Ishikawa (cell line): ENCODE measurements around the gene PDLIM1.

Experiments used
- CEBPB ChIP-seq: IDR thresholded peaks from 2 replicates; pipeline ENCODE4 v1.6.1; 2012
- CREB1 ChIP-seq: IDR thresholded peaks from 2 replicates; pipeline ENCODE4 v1.6.1; 2012; ENCODE audit warnings: low read depth
- EGR1 ChIP-seq: IDR thresholded peaks from 2 replicates; pipeline ENCODE4 v1.6.1; 2012
- EP300 ChIP-seq: IDR thresholded peaks from 2 replicates; pipeline ENCODE4 v1.6.1; 2012; ENCODE audit warnings: borderline replicate concordance
- FOXM1 ChIP-seq: IDR thresholded peaks from 2 replicates; pipeline ENCODE4 v1.6.1; 2012; ENCODE audit warnings: low read depth, borderline replicate concordance
- NFIC ChIP-seq: IDR thresholded peaks from 2 replicates; pipeline ENCODE4 v1.6.1; 2012
- RAD21 ChIP-seq: IDR thresholded peaks from 2 replicates; pipeline ENCODE4 v1.6.1; 2012; ENCODE audit warnings: low read depth
- TAF1 ChIP-seq: IDR thresholded peaks from 2 replicates; pipeline ENCODE4 v1.6.1; 2012; ENCODE audit warnings: low read depth, mild to moderate bottlenecking
- TCF12 ChIP-seq: IDR thresholded peaks from 2 replicates; pipeline ENCODE4 v1.6.1; 2012; ENCODE audit warnings: low read depth
- TEAD4 ChIP-seq: IDR thresholded peaks from 2 replicates; pipeline ENCODE4 v1.6.1; 2012
- YY1 ChIP-seq: IDR thresholded peaks from 2 replicates; pipeline ENCODE4 v1.6.1; 2012; ENCODE audit warnings: low read depth
- ZBTB7A ChIP-seq: IDR thresholded peaks from 2 replicates; pipeline ENCODE4 v1.6.1; 2012; ENCODE audit warnings: low read depth
- TF ChIP-seq, protein P1 (sequence below): IDR thresholded peaks from 2 replicates; pipeline ENCODE4 v1.6.1; 2012
- TF ChIP-seq, protein P2 (sequence below): IDR thresholded peaks from 2 replicates; pipeline ENCODE4 v1.6.1; 2012
- TF ChIP-seq, protein P3 (sequence below): IDR thresholded peaks from 2 replicates; pipeline ENCODE4 v1.6.1; 2012; ENCODE audit warnings: low read depth, mild to moderate bottlenecking

PDLIM1 gene

DNA sequence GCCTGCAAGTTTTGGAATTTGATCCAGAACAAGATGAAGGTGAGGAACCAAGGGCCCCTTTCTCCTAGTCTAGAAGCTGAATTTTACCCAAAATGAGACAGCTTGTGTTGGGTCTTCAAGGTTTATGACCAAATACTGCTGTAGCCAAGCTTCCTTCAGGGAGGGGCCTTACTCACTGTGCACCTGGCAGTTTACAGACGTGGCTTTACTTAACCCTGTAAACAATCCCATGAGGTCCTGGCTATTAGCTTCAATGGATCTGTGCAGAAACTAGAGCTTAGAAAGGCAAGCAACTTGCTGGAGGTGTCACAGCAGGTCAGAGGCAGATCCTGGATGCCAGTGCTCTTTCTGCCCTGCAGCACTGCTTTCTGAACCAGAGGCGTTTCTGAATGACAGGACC, 46.7 kb downstream of the PDLIM1 start:
- TF ChIP-seq RAD21 (no peak), ZBTB7A (no peak), TCF12 (no peak), YY1 (no peak), TEAD4 (no peak), FOXM1 (no peak), NFIC (no peak), CEBPB (no peak), CREB1 (no peak)
- TF ChIP-seq, protein P1, sequence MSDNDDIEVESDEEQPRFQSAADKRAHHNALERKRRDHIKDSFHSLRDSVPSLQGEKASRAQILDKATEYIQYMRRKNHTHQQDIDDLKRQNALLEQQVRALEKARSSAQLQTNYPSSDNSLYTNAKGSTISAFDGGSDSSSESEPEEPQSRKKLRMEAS: no peak

DNA sequence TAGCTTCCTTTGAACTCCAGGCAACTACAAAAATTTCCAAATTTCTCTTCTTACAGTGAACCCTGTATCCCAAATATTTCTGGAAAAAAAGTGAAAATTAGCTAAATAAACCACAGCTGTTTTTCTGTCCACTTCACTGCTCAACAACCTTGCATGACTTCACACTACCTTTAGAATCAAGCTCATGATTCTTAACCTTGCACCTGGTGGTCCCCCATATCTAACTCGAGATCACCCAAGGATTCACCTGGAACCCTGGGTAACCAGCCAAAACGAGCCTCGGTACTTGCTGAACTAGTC, 47.5 kb downstream of the PDLIM1 start:
- TF ChIP-seq ZBTB7A (no peak), YY1 (no peak), CREB1 (no peak), FOXM1 (no peak), RAD21 (no peak), EGR1 (no peak), TCF12 (no peak), NFIC (no peak), TAF1 (no peak), TEAD4 (no peak)
- TF ChIP-seq, protein P1: no peak
- TF ChIP-seq, protein P2, sequence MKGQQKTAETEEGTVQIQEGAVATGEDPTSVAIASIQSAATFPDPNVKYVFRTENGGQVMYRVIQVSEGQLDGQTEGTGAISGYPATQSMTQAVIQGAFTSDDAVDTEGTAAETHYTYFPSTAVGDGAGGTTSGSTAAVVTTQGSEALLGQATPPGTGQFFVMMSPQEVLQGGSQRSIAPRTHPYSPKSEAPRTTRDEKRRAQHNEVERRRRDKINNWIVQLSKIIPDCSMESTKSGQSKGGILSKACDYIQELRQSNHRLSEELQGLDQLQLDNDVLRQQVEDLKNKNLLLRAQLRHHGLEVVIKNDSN: no peak

DNA sequence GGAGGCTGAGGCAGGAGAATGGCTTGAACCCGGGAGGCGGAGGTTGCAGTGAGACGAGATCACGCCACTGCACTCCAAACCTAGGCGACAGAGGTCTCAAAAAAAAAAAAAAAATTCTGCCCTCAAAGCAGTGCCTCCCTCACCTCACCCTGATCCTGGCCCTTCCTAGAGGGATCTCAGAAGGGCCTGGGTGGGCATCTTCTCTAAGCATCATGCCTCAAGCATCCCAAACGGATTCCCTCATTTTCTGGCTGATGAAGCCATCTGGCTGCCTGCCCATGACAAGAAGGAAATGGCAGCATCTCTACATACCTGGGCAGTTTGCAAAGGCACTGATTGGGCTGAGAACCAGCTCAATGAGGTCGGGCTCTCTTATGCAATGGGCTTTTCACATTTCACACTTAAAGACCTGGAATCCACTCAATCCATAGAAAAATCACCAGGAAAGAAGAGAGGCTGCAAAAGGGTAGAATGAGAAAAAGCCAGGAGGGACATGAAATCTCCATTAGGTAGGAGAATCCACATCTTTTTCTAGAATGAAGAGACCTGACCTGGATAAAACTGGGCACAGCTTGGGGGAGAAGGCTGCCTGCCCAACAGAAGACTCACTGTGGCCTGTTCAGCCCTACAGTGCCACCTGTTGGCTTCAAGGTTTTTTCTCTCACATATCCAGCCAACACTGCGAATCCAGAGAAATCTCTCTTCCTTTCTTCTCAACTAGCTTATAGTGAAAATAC, 48.1 kb downstream of the PDLIM1 start:
- no peak for TF ChIP-seq TEAD4
- TF ChIP-seq RAD21: peak; percentile 90

DNA sequence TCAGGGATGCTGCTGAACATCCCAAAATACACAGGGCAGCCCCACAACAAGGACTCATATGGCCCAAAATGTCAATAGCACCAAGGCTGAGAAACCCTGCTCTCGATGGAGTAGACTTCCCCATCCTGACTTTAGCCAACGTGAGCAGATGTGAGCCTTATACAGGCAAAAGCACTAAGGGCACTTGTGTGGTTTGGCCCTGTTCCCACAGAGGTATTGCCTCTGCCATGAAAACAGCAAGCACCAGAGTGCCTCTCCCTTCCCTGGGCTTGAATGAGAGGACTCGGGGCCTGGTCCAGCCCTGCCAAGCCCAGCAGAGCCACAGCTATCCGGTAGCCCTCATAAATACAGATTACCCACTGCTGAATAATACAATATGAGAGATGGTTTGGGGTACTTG, 49.3 kb downstream of the PDLIM1 start:
- TF ChIP-seq, protein P3, sequence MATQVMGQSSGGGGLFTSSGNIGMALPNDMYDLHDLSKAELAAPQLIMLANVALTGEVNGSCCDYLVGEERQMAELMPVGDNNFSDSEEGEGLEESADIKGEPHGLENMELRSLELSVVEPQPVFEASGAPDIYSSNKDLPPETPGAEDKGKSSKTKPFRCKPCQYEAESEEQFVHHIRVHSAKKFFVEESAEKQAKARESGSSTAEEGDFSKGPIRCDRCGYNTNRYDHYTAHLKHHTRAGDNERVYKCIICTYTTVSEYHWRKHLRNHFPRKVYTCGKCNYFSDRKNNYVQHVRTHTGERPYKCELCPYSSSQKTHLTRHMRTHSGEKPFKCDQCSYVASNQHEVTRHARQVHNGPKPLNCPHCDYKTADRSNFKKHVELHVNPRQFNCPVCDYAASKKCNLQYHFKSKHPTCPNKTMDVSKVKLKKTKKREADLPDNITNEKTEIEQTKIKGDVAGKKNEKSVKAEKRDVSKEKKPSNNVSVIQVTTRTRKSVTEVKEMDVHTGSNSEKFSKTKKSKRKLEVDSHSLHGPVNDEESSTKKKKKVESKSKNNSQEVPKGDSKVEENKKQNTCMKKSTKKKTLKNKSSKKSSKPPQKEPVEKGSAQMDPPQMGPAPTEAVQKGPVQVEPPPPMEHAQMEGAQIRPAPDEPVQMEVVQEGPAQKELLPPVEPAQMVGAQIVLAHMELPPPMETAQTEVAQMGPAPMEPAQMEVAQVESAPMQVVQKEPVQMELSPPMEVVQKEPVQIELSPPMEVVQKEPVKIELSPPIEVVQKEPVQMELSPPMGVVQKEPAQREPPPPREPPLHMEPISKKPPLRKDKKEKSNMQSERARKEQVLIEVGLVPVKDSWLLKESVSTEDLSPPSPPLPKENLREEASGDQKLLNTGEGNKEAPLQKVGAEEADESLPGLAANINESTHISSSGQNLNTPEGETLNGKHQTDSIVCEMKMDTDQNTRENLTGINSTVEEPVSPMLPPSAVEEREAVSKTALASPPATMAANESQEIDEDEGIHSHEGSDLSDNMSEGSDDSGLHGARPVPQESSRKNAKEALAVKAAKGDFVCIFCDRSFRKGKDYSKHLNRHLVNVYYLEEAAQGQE: no peak
- TF ChIP-seq YY1 (no peak), FOXM1 (no peak), TCF12 (no peak), CREB1 (no peak), ZBTB7A (no peak), TEAD4 (no peak), TAF1 (no peak), RAD21 (no peak), NFIC (no peak), CEBPB (no peak), EP300 (no peak), EGR1 (no peak)
- TF ChIP-seq, protein P2: no peak
- TF ChIP-seq, protein P1: no peak

DNA sequence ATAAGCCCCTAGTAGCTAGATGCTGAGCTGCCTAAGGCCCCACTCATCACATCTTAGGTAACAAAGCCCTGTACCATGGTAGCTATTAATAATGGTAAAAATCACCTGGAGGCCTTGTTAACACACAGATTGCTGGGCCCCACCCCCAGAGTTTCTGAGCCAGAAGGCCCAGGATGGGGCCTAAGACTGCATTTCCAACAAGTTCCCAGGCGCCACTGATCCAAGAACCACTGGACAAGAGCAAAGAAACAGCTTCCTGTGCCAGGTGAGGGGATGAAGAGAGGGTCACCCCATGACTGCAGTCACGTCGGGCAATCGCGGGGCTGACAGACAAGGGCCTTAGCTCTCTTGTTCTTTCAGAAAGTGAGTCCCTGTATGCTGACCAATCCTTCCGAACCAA, 50.0 kb downstream of the PDLIM1 start:
- TF ChIP-seq CEBPB: no peak
- TF ChIP-seq EGR1: no peak
- TF ChIP-seq TEAD4: no peak
- no peak for TF ChIP-seq TAF1
- no peak for TF ChIP-seq YY1
- TF ChIP-seq FOXM1: no peak
- TF ChIP-seq RAD21: no peak
- TF ChIP-seq NFIC: no peak

DNA sequence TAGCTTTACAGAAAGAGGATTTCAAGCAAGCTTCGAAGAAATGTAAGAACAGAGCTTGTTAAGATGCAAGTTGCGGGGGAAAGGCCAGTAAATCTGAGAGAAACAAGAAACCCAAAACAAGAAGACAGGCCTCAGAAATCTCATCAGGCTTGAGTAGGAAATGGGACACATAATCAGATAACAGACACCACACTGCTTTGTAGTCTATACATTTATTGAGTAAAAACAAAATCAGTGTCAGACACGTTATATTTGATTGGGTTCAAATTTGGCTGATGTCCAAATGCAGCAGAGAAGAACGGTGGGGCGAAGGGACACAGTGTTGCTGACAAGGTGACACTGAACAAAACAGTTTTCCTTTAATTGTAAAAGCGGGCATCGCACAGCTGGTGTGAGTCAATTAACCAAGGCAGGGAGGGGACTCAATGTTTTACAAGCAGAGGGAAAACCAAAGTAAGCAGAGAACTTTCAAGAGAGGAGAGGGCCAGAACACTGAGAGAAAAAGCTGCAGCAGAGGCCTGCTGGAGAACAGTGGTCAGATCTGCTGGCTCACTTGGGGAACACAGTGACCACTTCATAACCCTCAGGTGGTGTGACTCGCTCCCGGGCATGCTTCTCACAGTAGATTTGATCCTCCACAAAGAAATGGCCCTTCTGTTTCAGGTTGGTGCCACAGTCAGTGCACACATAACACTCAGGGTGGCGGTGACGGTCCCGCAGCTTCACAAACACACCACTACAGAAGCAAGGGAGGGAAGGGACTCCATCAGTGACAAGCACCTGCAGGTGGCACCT, 53.2 kb downstream of the PDLIM1 start:
- no peak for TF ChIP-seq NFIC
- TF ChIP-seq CEBPB: no peak
- TF ChIP-seq FOXM1: no peak
- no peak for TF ChIP-seq TAF1
- no peak for TF ChIP-seq TEAD4
- TF ChIP-seq, protein P2: no peak
- no peak for TF ChIP-seq EGR1
- no peak for TF ChIP-seq YY1
- TF ChIP-seq CREB1: no peak
- no peak for TF ChIP-seq TCF12
- TF ChIP-seq, protein P1: no peak
- TF ChIP-seq, protein P3: no peak
- no peak for TF ChIP-seq EP300
